GM12878 (cell line): ENCODE data around the gene PGRMC2. TPM values are rescaled to one million over a fixed set of nuclear protein-coding genes. Genes with fewer than 3 reads are reported as not detected.

Experiments used
- ATAC-seq: fragments of 200-7000 bp; cut with Tn5 transposase; 3 replicates; pipeline ENCODE4 v1.9.1; 2020; ENCODE audit warnings: mild to moderate bottlenecking, moderate library complexity
- BruUV-seq: library from RNA; stranded (reverse); fragments of 400-500 nt; replicated peaks from 2 replicates; lab custom pipeline; 2021; lab: Mats Ljungman, UMichigan
- CTCF ChIA-PET: fragments of 300-600 bp; sonication (Branson Sonifier 250); formaldehyde crosslinking; extraction: SDS; loops from one replicate; lab custom pipeline; 2021; ENCODE audit warnings: inconsistent platforms; lab: Yijun Ruan, JAX
- POLR2A ChIA-PET: fragments of 350-600 bp; formaldehyde crosslinking; extraction: SDS; loops from one replicate; lab custom pipeline; 2021; ENCODE audit warnings: inconsistent platforms; lab: Charles Lee
- RAD21 ChIA-PET: fragments of 300-600 bp; sonication (Branson Sonifier 250); formaldehyde crosslinking; loops from one replicate; lab custom pipeline; 2023; ENCODE audit warnings: antibody characterized with exemption; ENCODE audit not compliant: unreplicated experiment; lab: Charles Lee
- SMC1A ChIA-PET: fragments of 300-600 bp; sonication (Branson Sonifier 250); formaldehyde crosslinking; loops from one replicate; lab custom pipeline; 2023; ENCODE audit not compliant: unreplicated experiment, uncharacterized antibody; lab: Charles Lee
- DNase-seq: peaks from one replicate; pipeline ENCODE4 v3.0.0-alpha.2; 2011; ENCODE audit warnings: low read depth, low spot score
- FAIRE-seq: peaks from 3 replicates; lab custom pipeline; 2011; peaks lifted over from hg19 to GRCh38; lab: Jason Lieb, UNC
- H2AFZ ChIP-seq: 2 replicates; pipeline ENCODE4 v1.6.0; 2011; ENCODE audit warnings: low read depth, low read length, control low read depth; ENCODE audit not compliant: control insufficient read depth
- H3K27ac ChIP-seq: 2 replicates; pipeline ENCODE4 v1.5.1; 2011; ENCODE audit warnings: control low read depth; ENCODE audit not compliant: control insufficient read depth, insufficient read depth
- H3K27me3 ChIP-seq, 2 experiments: replicated peaks in 1 of 2; 2 replicates each; pipeline versions ENCODE4 v1.6.0 to v1.6.1; 2011; ENCODE audit warnings: low read length in 1 of 2; ENCODE audit not compliant: control insufficient read depth in 2 of 2, insufficient read depth in 2 of 2
- H3K36me3 ChIP-seq, 2 experiments: 2 replicates each; pipeline ENCODE4 v1.5.1; 2011; ENCODE audit warnings: low read length in 1 of 2; ENCODE audit not compliant: control insufficient read depth in 2 of 2, insufficient read depth in 2 of 2
- H3K4me1 ChIP-seq: 2 replicates; pipeline ENCODE4 v1.6.1; 2011; ENCODE audit warnings: mild to moderate bottlenecking, low read length, moderate library complexity, mixed read lengths; ENCODE audit not compliant: control insufficient read depth, insufficient read depth
- H3K4me2 ChIP-seq: 2 replicates; pipeline ENCODE4 v1.6.0; 2011; ENCODE audit warnings: control low read depth; ENCODE audit not compliant: control insufficient read depth, insufficient read depth
- H3K4me3 ChIP-seq: fragments of 200-600 bp; sonication (generic); 2 replicates; pipeline ENCODE4 v1.5.1; 2016
- H3K79me2 ChIP-seq: 2 replicates; pipeline ENCODE4 v1.6.0; 2011; ENCODE audit warnings: low read length; ENCODE audit not compliant: control insufficient read depth, insufficient read depth
- H3K9ac ChIP-seq: 2 replicates; pipeline ENCODE4 v1.8.0; 2011; ENCODE audit warnings: low read length, control low read depth, mixed read lengths; ENCODE audit not compliant: control insufficient read depth, insufficient read depth
- H3K9me3 ChIP-seq: replicated peaks from 3 replicates; pipeline ENCODE4 v1.5.1; 2011; ENCODE audit warnings: mild to moderate bottlenecking, low read length; ENCODE audit not compliant: control insufficient read depth, insufficient read depth
- H4K20me1 ChIP-seq: 2 replicates; pipeline ENCODE4 v1.6.0; 2011; ENCODE audit not compliant: control insufficient read depth, insufficient read depth
- MEF2B ChIP-seq: fragments of 450-650 bp; IDR thresholded peaks from 2 replicates; pipeline ENCODE4 v1.6.1; 2018; ENCODE audit warnings: mild to moderate bottlenecking, moderate library complexity; ENCODE audit not compliant: partially characterized antibody, poor library complexity, severe bottlenecking
- PAX5 ChIP-seq: IDR thresholded peaks from 2 replicates; pipeline ENCODE4 v1.6.1; 2011; ENCODE audit warnings: low read depth, low read length, borderline replicate concordance
- STAT1 ChIP-seq: fragments of 450-650 bp; conservative IDR thresholded peaks from 2 replicates; pipeline ENCODE4 v1.6.1; 2014; ENCODE audit warnings: antibody characterized with exemption, mild to moderate bottlenecking
- SUPT20H ChIP-seq: IDR thresholded peaks from 2 replicates; pipeline ENCODE4 v1.6.1; 2011; ENCODE audit warnings: low read depth, mild to moderate bottlenecking, low read length, moderate library complexity, borderline replicate concordance; ENCODE audit not compliant: control insufficient read depth
- YY1 ChIP-seq: IDR thresholded peaks from 2 replicates; pipeline ENCODE4 v1.6.1; 2011; ENCODE audit warnings: low read depth, mild to moderate bottlenecking, low read length
- ZBED1 ChIP-seq: IDR thresholded peaks from 2 replicates; pipeline ENCODE4 v1.6.1; 2016; ENCODE audit warnings: borderline replicate concordance
- WGBS: methylation state at CpG from one replicate; pipeline ENCODE4 v1.1.6; 2016; ENCODE audit warnings: low lambda C conversion rate; ENCODE audit not compliant: insufficient replicate concordance, insufficient coverage; ENCODE audit errors: missing lambda C conversion rate; 5-methylcytosine and 5-hydroxymethylcytosine counted together
- in situ Hi-C: fragments of 300-500 bp; cut with MboI; formaldehyde crosslinking; loops from 9 replicates; pipeline ENCODE4 v1.14.3; 2018; ENCODE audit warnings: mixed read lengths
- intact Hi-C: fragments of 100-400 bp; cut with micrococcal nuclease; formaldehyde crosslinking; loops from one replicate; pipeline ENCODE4 v1.14.2; 2022; ENCODE audit not compliant: unreplicated experiment
- polyA plus RNA-seq, 11 experiments: library from polyadenylated mRNA; depleted of rRNA in 4 of 11; unstranded in 6 of 11; stranded (reverse) in 5 of 11; fragments of >200 nt; fragmentation: Nextera tagmentation in 4 of 11; fragmentation: Illumina TruSeq in 1 of 11; extraction: Ambion mirVana in 4 of 11; extraction: Trizol in 1 of 11; gene quantifications; 1 replicate in 1 of 11; 2 replicates in 10 of 11; pipeline versions ENCODE4 v1.2.1 to v1.2.3, GENCODE V29; 2011 to 2016; ENCODE audit warnings: inconsistent platforms in 2 of 11, missing spikeins in 2 of 11, low read depth in 1 of 11
- total RNA-seq, 4 experiments: library from RNA; depleted of rRNA in 3 of 4; stranded (reverse); fragments of >200 nt in 3 of 4; fragmentation: Illumina TruSeq in 1 of 4; extraction: Trizol in 1 of 4; gene quantifications; 2 replicates each; pipeline versions ENCODE4 v1.2.1 to v1.2.3, GENCODE V29; 2013 to 2021

Gene PGRMC2
- total and polyA plus RNA-seq, 10 of the 15 experiments (the other 5 are each of a cell fraction or from before 2014, with no cell fraction given) = 6.3 to 38.4 (median 12.0) TPM

DNA sequence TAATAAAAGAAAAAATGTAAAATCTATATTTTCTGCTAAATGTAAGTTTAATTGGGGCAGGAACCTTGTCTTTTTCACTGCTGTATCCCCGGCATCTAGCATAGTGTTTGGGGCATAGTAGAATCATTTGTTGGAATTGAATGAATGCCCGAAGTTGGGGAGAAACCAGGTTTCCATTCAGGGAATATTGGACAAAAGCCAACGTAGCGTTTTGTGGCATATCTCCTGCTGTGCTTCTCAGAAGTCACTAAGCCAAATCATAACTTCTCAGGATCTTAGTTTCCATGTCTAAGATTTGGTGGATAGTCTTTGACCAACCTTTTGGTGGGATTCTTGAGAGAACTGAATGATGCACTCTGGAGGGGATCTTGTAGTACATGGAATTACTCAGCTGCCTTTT, 42.0 kb upstream of the PGRMC2 start:
- DNase-seq = no peak
- Histone ChIP-seq H2AFZ (no peak overlapping the region), H3K4me3 (no peak overlapping the region), H3K27me3 (no peaks in the 10 kb centered on the region), H3K27ac (no peak overlapping the region), H3K36me3 (no peaks in the 10 kb centered on the region), H3K9me3 (no peaks in the 10 kb centered on the region), H3K79me2 (no peaks in the 10 kb centered on the region), H3K4me2 (no peak overlapping the region), H3K4me1 (no peaks in the 10 kb centered on the region), H4K20me1 (no peaks in the 10 kb centered on the region), H3K9ac (no peak overlapping the region)
- POLR2A ChIA-PET = no interaction called here
- no TSS peak for BruUV-seq
- 93% methylated on average over 4 of the region's 4 CpGs for WGBS
- TF ChIP-seq ZBED1 (no peak), MEF2B (no peak), YY1 (no peak), SUPT20H (no peak)
- SMC1A ChIA-PET = no interaction called here
- CTCF ChIA-PET = no interaction called here
- in situ Hi-C loops (no loop called here), intact Hi-C loops (no loop called here)
- no peak for FAIRE-seq
- ATAC-seq = no peak
- RAD21 ChIA-PET = no interaction called here

DNA sequence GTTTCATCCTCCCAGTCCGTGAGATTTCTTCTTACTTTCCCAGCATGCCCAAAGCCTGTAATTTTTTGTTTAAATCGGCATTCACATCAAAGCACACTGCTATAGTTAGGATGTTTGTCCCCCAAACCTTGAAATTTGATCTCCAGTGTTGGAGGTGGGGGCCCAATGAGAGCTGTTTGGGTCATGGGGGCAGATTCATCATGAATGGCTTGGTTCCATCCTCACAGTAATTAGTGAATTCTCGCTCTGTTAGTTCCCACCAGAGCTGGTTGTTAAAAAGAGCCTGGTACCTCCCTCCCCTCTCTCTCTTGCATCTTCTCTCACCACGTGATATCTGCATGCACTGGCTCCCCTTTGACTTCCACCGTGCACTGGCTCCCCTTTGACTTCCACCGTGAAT, 40.5 kb upstream of the PGRMC2 start:
- Histone ChIP-seq H3K27ac (no peak overlapping the region), H3K4me1 (no peaks in the 10 kb centered on the region), H2AFZ (no peak overlapping the region), H3K79me2 (no peaks in the 10 kb centered on the region), H3K27me3 (no peaks in the 10 kb centered on the region), H4K20me1 (no peaks in the 10 kb centered on the region), H3K36me3 (no peaks in the 10 kb centered on the region), H3K4me3 (no peak overlapping the region), H3K9ac (no peak overlapping the region), H3K4me2 (no peak overlapping the region), H3K9me3 (no peaks in the 10 kb centered on the region)
- 62% methylated on average over 6 of the region's 6 CpGs for WGBS
- ChIA-PET SMC1A (no interaction called here), CTCF (interaction anchor here (0.7 kb wide), 1 partner anchor 131 kb away, joined by 3 read pairs; no protein-coding TSS in a partner anchor), POLR2A (no interaction called here), RAD21 (no interaction called here)
- no peak for ATAC-seq
- TF ChIP-seq PAX5 = no peak
- TF ChIP-seq STAT1 = no peak
- intact Hi-C loops = no loop called here
- in situ Hi-C loops = no loop called here
- BruUV-seq = no TSS peak
- no peak for DNase-seq
- no peak for FAIRE-seq
